ENCODE results near the gene UBE2G2.
A peak's percentile ranks its signal among the peaks of the same experiment; 100 is the strongest.

DNA sequence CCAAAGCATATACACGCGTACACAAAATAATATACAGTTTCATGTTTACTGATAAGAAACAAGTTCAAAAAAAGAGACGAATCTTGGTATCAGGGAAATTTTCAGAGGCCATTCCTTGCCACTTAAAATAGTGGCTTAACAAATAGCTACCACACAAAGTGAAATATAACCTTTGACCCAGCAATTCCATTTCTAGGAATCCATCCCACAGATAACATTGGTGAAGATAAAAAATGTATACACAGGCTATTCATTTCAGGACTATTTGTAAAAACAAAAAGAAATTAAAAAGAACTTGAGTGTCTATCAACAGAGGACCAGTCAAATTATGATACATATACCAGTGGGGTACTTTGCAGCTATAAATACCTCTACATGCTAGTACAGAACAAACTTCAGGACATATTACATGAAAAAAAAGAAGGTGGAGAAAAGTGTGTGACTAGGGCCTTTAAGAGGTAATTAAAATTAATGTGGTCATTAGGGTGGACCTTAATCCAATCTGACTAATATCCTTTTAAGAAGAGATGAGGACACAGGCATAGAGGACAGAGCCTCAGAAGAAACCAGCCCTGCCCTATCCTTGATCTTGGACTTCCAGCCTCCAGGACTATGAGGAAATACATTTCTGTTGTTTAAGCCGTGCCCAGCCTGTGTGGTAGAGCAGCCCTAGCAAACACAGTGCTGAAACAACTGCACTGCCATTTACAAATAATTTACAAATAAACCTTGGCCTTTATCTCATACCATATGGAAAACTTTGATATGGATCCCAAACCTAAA lies 7.8 kb downstream of the UBE2G2 start:
- TF ChIP-seq, protein P1, sequence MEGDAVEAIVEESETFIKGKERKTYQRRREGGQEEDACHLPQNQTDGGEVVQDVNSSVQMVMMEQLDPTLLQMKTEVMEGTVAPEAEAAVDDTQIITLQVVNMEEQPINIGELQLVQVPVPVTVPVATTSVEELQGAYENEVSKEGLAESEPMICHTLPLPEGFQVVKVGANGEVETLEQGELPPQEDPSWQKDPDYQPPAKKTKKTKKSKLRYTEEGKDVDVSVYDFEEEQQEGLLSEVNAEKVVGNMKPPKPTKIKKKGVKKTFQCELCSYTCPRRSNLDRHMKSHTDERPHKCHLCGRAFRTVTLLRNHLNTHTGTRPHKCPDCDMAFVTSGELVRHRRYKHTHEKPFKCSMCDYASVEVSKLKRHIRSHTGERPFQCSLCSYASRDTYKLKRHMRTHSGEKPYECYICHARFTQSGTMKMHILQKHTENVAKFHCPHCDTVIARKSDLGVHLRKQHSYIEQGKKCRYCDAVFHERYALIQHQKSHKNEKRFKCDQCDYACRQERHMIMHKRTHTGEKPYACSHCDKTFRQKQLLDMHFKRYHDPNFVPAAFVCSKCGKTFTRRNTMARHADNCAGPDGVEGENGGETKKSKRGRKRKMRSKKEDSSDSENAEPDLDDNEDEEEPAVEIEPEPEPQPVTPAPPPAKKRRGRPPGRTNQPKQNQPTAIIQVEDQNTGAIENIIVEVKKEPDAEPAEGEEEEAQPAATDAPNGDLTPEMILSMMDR (IDR thresholded peaks at IDR 0.05) = peak in 3 of 12 donors; percentile 12 to 26 (median 24)
- TF ChIP-seq POLR2A (IDR thresholded peaks at IDR 0.05) = no peak

Data from heart left ventricle (tissue), 13 donors.